GM12873 (cell line): ENCODE results near the gene TMEM252.

ENCODE experiments used
- CTCF ChIP-seq: IDR thresholded peaks from 2 replicates; pipeline ENCODE4 v1.5.1; 2012; ENCODE audit warnings: low read depth, mild to moderate bottlenecking, moderate library complexity, low read length, control low read depth; ENCODE audit not compliant: insufficient read depth; ENCODE audit errors: missing control alignments

Gene TMEM252

DNA sequence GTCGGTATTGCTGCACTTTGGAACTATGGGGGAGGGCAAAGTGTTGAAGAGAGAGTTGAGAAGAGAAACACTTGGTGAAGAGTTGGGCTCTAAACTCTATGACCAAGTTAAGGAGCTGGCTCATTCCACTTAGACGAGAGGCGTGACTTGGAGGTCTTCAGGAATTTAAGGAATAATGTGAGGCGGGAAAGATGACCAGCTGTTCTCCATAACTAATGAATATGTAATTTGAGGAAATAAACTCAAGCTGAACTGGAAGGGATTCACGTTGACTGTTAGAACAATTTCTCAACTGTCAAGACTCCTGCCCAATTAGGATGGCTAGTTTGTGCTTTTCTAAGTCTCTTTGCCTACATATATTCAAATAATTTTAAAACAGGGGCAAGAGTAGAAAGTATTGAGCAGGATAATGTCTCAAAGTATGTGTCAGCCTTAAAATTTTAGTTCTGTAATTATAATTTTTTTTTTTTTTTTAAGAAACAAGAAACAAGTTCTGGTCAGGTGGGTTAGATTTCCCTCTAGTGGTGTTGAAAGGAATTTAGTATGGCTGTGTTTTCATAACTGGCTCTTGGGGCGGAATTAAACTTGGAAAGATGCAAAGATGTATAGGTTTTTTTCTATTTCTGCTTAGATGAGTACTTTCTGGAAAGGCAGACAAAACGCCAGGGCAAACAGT lies 33.4 kb downstream of the TMEM252 start:
- TF ChIP-seq CTCF, result peak; percentile 53

DNA sequence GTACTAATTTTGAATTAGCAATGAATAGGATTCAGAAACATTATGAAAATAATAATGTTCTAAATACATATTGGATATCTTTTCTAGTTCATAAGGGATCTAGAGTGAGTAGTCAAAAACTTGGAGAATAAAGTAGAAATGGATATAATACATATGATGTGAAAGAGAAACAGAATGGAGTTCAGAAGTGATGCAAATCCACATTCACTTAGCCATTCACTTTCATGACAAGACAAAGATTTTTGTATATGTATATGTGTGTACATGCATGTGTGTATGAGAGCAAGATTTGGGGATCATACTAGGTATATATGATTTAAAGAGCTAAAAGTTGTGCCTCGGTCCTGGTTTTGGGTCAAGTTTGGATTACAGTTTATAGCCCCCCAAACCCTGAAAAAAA lies 34.1 kb downstream of the TMEM252 start:
- no peak for TF ChIP-seq CTCF

- TF ChIP-seq CTCF, result no peak
These were observed 34.8 kb downstream of the TMEM252 start for GRCh38 chr9:68505681-68506409.

- TF ChIP-seq CTCF, result no peak
These were observed 38.4 kb downstream of the TMEM252 start for GRCh38 chr9:68502279-68502678.

- no peak for TF ChIP-seq CTCF
These were observed 40.0 kb downstream of the TMEM252 start for GRCh38 chr9:68500457-68501381.

DNA sequence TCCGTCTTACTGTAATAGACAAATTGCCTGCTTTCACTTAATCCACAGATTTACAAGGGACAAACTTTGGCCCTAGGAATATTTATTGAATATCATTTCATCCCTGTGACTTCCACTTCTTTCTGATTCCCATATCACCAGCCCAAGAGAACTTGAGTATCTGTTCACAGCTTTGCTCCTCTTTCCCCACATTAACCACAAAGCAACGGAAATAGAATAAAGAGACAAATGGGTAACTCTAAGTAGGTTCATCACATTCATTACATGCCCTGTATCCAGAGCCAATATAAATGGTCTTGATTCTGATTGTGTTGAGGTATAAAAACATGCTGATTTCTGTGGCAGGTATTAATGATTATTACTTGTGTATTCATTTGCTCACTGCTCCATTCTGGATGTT lies 41.9 kb downstream of the TMEM252 start:
- TF ChIP-seq CTCF, result no peak

DNA sequence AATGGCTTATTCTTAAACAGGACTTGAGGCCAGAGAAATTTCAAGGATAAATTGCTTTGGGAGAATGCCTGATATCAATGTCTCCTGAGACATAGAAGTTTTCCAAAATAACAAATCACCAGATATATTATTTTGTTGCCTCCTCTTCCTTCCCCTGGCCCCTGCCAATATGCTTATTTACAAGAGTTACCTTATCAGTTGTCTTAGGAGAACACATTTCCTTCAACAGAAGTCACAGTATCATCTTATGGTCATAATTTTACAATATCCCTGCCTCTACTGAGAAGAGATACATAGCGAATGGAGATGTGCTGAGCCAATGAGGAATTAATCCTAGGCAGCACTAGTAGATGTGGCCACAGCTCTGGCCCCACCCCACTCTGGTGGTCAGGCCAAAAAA lies 43.1 kb downstream of the TMEM252 start:
- no peak for TF ChIP-seq CTCF
